Trophoblast cell (in vitro differentiated cells and primary cell): ENCODE measurements around the gene MAP2.

Experiments
- DNase-seq, 2 donors: peaks; one replicate each; pipeline ENCODE4 v3.0.0-alpha.2; 2016
- H2AFZ ChIP-seq: 2 replicates; pipeline ENCODE4 v1.6.1; 2013; ENCODE audit warnings: low read length, moderate library complexity, mild to moderate bottlenecking; ENCODE audit not compliant: insufficient read depth, poor library complexity
- H2AK5ac ChIP-seq: 2 replicates; pipeline ENCODE4 v1.6.1; 2013; ENCODE audit warnings: mild to moderate bottlenecking, low read length
- H2BK120ac ChIP-seq: 2 replicates; pipeline ENCODE4 v1.6.1; 2013; ENCODE audit warnings: low read length, mild to moderate bottlenecking, moderate library complexity; ENCODE audit not compliant: insufficient read depth, poor library complexity
- H2BK12ac ChIP-seq: 2 replicates; pipeline ENCODE4 v1.6.1; 2013; ENCODE audit warnings: mild to moderate bottlenecking, low read length, moderate library complexity
- H2BK5ac ChIP-seq: 2 replicates; pipeline ENCODE4 v1.6.1; 2013; ENCODE audit warnings: low read length, low read depth, moderate library complexity, mild to moderate bottlenecking; ENCODE audit not compliant: poor library complexity
- H3K14ac ChIP-seq: 2 replicates; pipeline ENCODE4 v1.6.1; 2013; ENCODE audit warnings: mild to moderate bottlenecking, low read length
- H3K18ac ChIP-seq: 2 replicates; pipeline ENCODE4 v1.6.1; 2013; ENCODE audit warnings: mild to moderate bottlenecking, low read length
- H3K23ac ChIP-seq: 2 replicates; pipeline ENCODE4 v1.6.1; 2013; ENCODE audit warnings: low read length
- H3K27ac ChIP-seq: 2 replicates; pipeline ENCODE4 v1.5.1; 2013; ENCODE audit warnings: low read depth, mild to moderate bottlenecking, inconsistent platforms, low read length, moderate library complexity
- H3K27me3 ChIP-seq: 2 replicates; pipeline ENCODE4 v1.6.1; 2013; ENCODE audit warnings: inconsistent platforms, mild to moderate bottlenecking, low read length, moderate library complexity; ENCODE audit not compliant: insufficient read depth
- H3K36me3 ChIP-seq, 2 experiments: 1 replicate in 1 of 2; 2 replicates in 1 of 2; pipeline ENCODE4 v1.6.1; 2013; ENCODE audit warnings: low read length in 2 of 2, mild to moderate bottlenecking in 2 of 2, moderate library complexity in 1 of 2; ENCODE audit not compliant: insufficient read depth in 2 of 2, control insufficient read depth in 1 of 2
- H3K4ac ChIP-seq: 2 replicates; pipeline ENCODE4 v1.6.1; 2013; ENCODE audit warnings: low read depth, mild to moderate bottlenecking, low read length, moderate library complexity
- H3K4me1 ChIP-seq, 2 experiments: 1 replicate in 1 of 2; 2 replicates in 1 of 2; pipeline ENCODE4 v1.6.1; 2013; ENCODE audit warnings: low read length in 2 of 2, mild to moderate bottlenecking in 2 of 2, moderate library complexity in 1 of 2; ENCODE audit not compliant: insufficient read depth in 2 of 2, control insufficient read depth in 1 of 2
- H3K4me2 ChIP-seq: 2 replicates; pipeline ENCODE4 v1.6.1; 2013; ENCODE audit warnings: inconsistent platforms, mild to moderate bottlenecking, low read length, moderate library complexity
- H3K4me3 ChIP-seq: 2 replicates; pipeline ENCODE4 v1.5.1; 2013; ENCODE audit warnings: mild to moderate bottlenecking, low read depth, low read length, inconsistent platforms
- H3K79me1 ChIP-seq: one replicate; pipeline ENCODE4 v1.6.1; 2013; ENCODE audit warnings: low read length
- H3K79me2 ChIP-seq: 2 replicates; pipeline ENCODE4 v1.6.1; 2013; ENCODE audit warnings: low read length, mild to moderate bottlenecking; ENCODE audit not compliant: control insufficient read depth, insufficient read depth, poor library complexity
- H3K9ac ChIP-seq: 2 replicates; pipeline ENCODE4 v1.6.1; 2013; ENCODE audit warnings: mild to moderate bottlenecking, low read length
- H3K9me3 ChIP-seq: 2 replicates; pipeline ENCODE4 v1.6.1; 2013; ENCODE audit warnings: low read depth, mild to moderate bottlenecking, control low read depth, inconsistent platforms, low read length; ENCODE audit not compliant: insufficient read depth
- H4K12ac ChIP-seq: 2 replicates; pipeline ENCODE4 v1.6.1; 2013; ENCODE audit warnings: low read depth, mild to moderate bottlenecking, low read length, moderate library complexity
- H4K8ac ChIP-seq: 2 replicates; pipeline ENCODE4 v1.6.1; 2013; ENCODE audit warnings: low read depth, mild to moderate bottlenecking, low read length, moderate library complexity
- H4K91ac ChIP-seq: one replicate; pipeline ENCODE4 v1.6.1; 2013; ENCODE audit warnings: low read depth, mild to moderate bottlenecking, low read length, moderate library complexity
- WGBS: extraction: QIAGEN DNeasy Blood & Tissue Kit; methylation state at CpG from one replicate; pipeline ENCODE4 v1.1.7; 2013; ENCODE audit warnings: missing lambda C conversion rate; ENCODE audit not compliant: insufficient read length, insufficient coverage; ENCODE audit errors: extremely low coverage; 5-methylcytosine and 5-hydroxymethylcytosine counted together

MAP2 gene

GRCh38 chr2:209614690-209615369 is 191.0 kb downstream of the MAP2 start:
- H3K4me2 ChIP-seq, result no peak overlapping the region
- DNase-seq, result no peak
- no peak overlapping the region for H2AK5ac ChIP-seq
- no peak overlapping the region for H3K9ac ChIP-seq
- peaks cover 2 to 4% of the 10 kb centered on the region in 2 experiments for H3K4me1 ChIP-seq
- H3K18ac ChIP-seq, result no peak overlapping the region
- no peak overlapping the region for H4K8ac ChIP-seq
- peaks cover 3% of the 10 kb centered on the region for H3K79me1 ChIP-seq
- H3K36me3 ChIP-seq, result no peaks in the 10 kb centered on the region
- no peak overlapping the region for H3K23ac ChIP-seq
- H2BK12ac ChIP-seq, result no peak overlapping the region
- no peak overlapping the region for H4K91ac ChIP-seq
- no peak overlapping the region for H3K27ac ChIP-seq
- no peak overlapping the region for H2BK120ac ChIP-seq
- no peaks in the 10 kb centered on the region for H3K27me3 ChIP-seq
- no CpG with 5 or more reads among the region's 6 CpGs for WGBS
- no peak overlapping the region for H2BK5ac ChIP-seq
- H2AFZ ChIP-seq, result no peak overlapping the region
- no peaks in the 10 kb centered on the region for H3K9me3 ChIP-seq
- H4K12ac ChIP-seq, result no peak overlapping the region
- no peak overlapping the region for H3K4me3 ChIP-seq
- H3K4ac ChIP-seq, result no peak overlapping the region
- no peak overlapping the region for H3K14ac ChIP-seq
- no peaks in the 10 kb centered on the region for H3K79me2 ChIP-seq

GRCh38 chr2:209619782-209620181 is 195.9 kb downstream of the MAP2 start:
- no peak overlapping the region for H3K4me3 ChIP-seq
- H3K4me2 ChIP-seq, result no peak overlapping the region
- H2AK5ac ChIP-seq, result no peak overlapping the region
- H3K79me1 ChIP-seq, result peaks cover 3% of the 10 kb centered on the region
- H3K36me3 ChIP-seq, result no peaks in the 10 kb centered on the region
- H3K18ac ChIP-seq, result no peak overlapping the region
- H3K27me3 ChIP-seq, result no peaks in the 10 kb centered on the region
- no peak overlapping the region for H3K4ac ChIP-seq
- no peak overlapping the region for H3K14ac ChIP-seq
- H3K9ac ChIP-seq, result no peak overlapping the region
- H2BK120ac ChIP-seq, result no peak overlapping the region
- no peak overlapping the region for H4K91ac ChIP-seq
- H2BK5ac ChIP-seq, result no peak overlapping the region
- H4K12ac ChIP-seq, result no peak overlapping the region
- no peaks in the 10 kb centered on the region for H3K79me2 ChIP-seq
- no peak for DNase-seq
- H2AFZ ChIP-seq, result no peak overlapping the region
- no peak overlapping the region for H3K23ac ChIP-seq
- no peak overlapping the region for H4K8ac ChIP-seq
- H3K27ac ChIP-seq, result no peak overlapping the region
- no peak overlapping the region for H2BK12ac ChIP-seq
- H3K4me1 ChIP-seq, result peaks cover 0 to 5% of the 10 kb centered on the region in 2 experiments
- H3K9me3 ChIP-seq, result no peaks in the 10 kb centered on the region

GRCh38 chr2:209624192-209624938 is 200.5 kb downstream of the MAP2 start:
- no peak overlapping the region for H3K23ac ChIP-seq
- no peak overlapping the region for H3K4ac ChIP-seq
- WGBS, result no CpG with 5 or more reads among the region's 4 CpGs

GRCh38 chr2:209629597-209629996 is 205.8 kb downstream of the MAP2 start:
- no peak overlapping the region for H2BK12ac ChIP-seq
- no peak overlapping the region for H3K27ac ChIP-seq
- no peak overlapping the region for H3K4me2 ChIP-seq

More at GRCh38 chr2:209624192-209624938, 200.5 kb downstream of the MAP2 start:
- no peak overlapping the region for H2BK5ac ChIP-seq
- H3K9ac ChIP-seq, result no peak overlapping the region
- H4K91ac ChIP-seq, result no peak overlapping the region
- H3K27ac ChIP-seq, result no peak overlapping the region
- H3K4me3 ChIP-seq, result no peak overlapping the region
- no peaks in the 10 kb centered on the region for H3K9me3 ChIP-seq
- no peak overlapping the region for H4K8ac ChIP-seq
- no peak overlapping the region for H4K12ac ChIP-seq
- peaks cover 0 to 3% of the 10 kb centered on the region in 2 experiments for H3K4me1 ChIP-seq
- H2AK5ac ChIP-seq, result no peak overlapping the region
- H3K18ac ChIP-seq, result no peak overlapping the region
- no peaks in the 10 kb centered on the region for H3K36me3 ChIP-seq
- no peaks in the 10 kb centered on the region for H3K79me2 ChIP-seq
- H2BK120ac ChIP-seq, result no peak overlapping the region
- no peaks in the 10 kb centered on the region for H3K27me3 ChIP-seq
- no peak for DNase-seq
- H2AFZ ChIP-seq, result no peak overlapping the region
- H3K79me1 ChIP-seq, result no peaks in the 10 kb centered on the region
- H3K4me2 ChIP-seq, result no peak overlapping the region
- no peak overlapping the region for H2BK12ac ChIP-seq
- no peak overlapping the region for H3K14ac ChIP-seq

More at GRCh38 chr2:209629597-209629996, 205.8 kb downstream of the MAP2 start:
- H4K91ac ChIP-seq, result no peak overlapping the region
- H2AFZ ChIP-seq, result no peak overlapping the region
- no peaks in the 10 kb centered on the region for H3K9me3 ChIP-seq
- no peaks in the 10 kb centered on the region for H3K36me3 ChIP-seq
- no peak overlapping the region for H3K23ac ChIP-seq
- no peaks in the 10 kb centered on the region for H3K79me1 ChIP-seq
- H3K4me3 ChIP-seq, result no peak overlapping the region
- H3K4me1 ChIP-seq, result no peaks in the 10 kb centered on the region
- no peak overlapping the region for H2BK5ac ChIP-seq
- H4K12ac ChIP-seq, result no peak overlapping the region
- H3K79me2 ChIP-seq, result no peaks in the 10 kb centered on the region
- no peak overlapping the region for H2AK5ac ChIP-seq
- DNase-seq, result no peak
- no peak overlapping the region for H3K9ac ChIP-seq
- H3K18ac ChIP-seq, result no peak overlapping the region
- H3K4ac ChIP-seq, result no peak overlapping the region
- H4K8ac ChIP-seq, result no peak overlapping the region
- H2BK120ac ChIP-seq, result no peak overlapping the region
- no peaks in the 10 kb centered on the region for H3K27me3 ChIP-seq
- H3K14ac ChIP-seq, result no peak overlapping the region
